ENCODE measurements around the gene UPF3A.

DNA sequence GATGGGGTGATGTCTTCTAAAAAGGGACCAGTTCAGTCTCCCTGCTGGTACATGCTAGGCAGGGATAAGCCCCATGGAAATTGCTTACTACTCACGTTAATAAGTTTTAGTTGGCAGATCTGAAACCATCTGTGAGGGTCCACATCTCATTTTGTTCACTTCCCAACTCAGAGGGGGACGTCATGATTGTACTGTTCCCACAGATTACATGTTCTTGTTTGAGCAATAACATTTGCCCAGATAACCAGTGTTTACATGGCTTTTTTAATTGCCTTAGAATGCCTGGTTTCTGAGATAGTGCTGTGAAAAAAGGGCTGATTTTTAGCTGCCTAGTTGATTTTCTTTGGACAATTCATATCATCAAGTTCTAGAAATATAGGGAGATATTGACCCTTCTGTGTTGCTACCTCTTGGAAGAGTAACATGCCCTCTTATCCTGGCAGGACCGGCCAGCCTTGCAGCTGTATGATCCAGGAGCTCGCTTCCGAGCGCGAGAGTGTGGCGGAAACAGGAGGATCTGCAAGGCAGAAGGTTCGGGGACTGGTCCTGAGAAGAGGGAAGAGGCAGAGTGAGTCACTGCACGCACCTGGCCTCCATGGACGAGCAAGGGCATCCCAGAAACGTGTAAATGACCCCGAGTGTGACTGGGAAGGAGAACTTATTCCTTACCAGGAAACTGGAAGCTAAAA, 23.1 kb downstream of the UPF3A start:
- TF ChIP-seq, protein P1, sequence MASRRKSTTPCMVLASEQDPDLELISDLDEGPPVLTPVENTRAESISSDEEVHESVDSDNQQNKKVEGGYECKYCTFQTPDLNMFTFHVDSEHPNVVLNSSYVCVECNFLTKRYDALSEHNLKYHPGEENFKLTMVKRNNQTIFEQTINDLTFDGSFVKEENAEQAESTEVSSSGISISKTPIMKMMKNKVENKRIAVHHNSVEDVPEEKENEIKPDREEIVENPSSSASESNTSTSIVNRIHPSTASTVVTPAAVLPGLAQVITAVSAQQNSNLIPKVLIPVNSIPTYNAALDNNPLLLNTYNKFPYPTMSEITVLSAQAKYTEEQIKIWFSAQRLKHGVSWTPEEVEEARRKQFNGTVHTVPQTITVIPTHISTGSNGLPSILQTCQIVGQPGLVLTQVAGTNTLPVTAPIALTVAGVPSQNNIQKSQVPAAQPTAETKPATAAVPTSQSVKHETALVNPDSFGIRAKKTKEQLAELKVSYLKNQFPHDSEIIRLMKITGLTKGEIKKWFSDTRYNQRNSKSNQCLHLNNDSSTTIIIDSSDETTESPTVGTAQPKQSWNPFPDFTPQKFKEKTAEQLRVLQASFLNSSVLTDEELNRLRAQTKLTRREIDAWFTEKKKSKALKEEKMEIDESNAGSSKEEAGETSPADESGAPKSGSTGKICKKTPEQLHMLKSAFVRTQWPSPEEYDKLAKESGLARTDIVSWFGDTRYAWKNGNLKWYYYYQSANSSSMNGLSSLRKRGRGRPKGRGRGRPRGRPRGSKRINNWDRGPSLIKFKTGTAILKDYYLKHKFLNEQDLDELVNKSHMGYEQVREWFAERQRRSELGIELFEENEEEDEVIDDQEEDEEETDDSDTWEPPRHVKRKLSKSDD (conservative IDR thresholded peaks at IDR 0.05; ENCODE audit: low read length) = no peak
- TF ChIP-seq BCL6 (CRISPR knock-in tag; IDR thresholded peaks at IDR 0.05) (no peak), ZNF24 (IDR thresholded peaks at IDR 0.05) (no peak), ZNF785 (CRISPR knock-in tag; IDR thresholded peaks at IDR 0.05) (no peak), POLR2A (conservative IDR thresholded peaks at IDR 0.05) (no peak), FIP1L1 (IDR thresholded peaks at IDR 0.05; ENCODE audit: low read depth, low read length, poor library complexity, severe bottlenecking) (no peak), NR2C1 (IDR thresholded peaks at IDR 0.05) (no peak), NR2C1 (tag; IDR thresholded peaks at IDR 0.05) (no peak), TAF1 (IDR thresholded peaks at IDR 0.05; ENCODE audit: control insufficient read depth, extremely low read depth, insufficient read depth, low read length, severe bottlenecking) (no peak), RNF2 (IDR thresholded peaks at IDR 0.05) (no peak), ZFX (CRISPR knock-in tag; IDR thresholded peaks at IDR 0.05) (no peak)
- TF ChIP-seq, protein P2, sequence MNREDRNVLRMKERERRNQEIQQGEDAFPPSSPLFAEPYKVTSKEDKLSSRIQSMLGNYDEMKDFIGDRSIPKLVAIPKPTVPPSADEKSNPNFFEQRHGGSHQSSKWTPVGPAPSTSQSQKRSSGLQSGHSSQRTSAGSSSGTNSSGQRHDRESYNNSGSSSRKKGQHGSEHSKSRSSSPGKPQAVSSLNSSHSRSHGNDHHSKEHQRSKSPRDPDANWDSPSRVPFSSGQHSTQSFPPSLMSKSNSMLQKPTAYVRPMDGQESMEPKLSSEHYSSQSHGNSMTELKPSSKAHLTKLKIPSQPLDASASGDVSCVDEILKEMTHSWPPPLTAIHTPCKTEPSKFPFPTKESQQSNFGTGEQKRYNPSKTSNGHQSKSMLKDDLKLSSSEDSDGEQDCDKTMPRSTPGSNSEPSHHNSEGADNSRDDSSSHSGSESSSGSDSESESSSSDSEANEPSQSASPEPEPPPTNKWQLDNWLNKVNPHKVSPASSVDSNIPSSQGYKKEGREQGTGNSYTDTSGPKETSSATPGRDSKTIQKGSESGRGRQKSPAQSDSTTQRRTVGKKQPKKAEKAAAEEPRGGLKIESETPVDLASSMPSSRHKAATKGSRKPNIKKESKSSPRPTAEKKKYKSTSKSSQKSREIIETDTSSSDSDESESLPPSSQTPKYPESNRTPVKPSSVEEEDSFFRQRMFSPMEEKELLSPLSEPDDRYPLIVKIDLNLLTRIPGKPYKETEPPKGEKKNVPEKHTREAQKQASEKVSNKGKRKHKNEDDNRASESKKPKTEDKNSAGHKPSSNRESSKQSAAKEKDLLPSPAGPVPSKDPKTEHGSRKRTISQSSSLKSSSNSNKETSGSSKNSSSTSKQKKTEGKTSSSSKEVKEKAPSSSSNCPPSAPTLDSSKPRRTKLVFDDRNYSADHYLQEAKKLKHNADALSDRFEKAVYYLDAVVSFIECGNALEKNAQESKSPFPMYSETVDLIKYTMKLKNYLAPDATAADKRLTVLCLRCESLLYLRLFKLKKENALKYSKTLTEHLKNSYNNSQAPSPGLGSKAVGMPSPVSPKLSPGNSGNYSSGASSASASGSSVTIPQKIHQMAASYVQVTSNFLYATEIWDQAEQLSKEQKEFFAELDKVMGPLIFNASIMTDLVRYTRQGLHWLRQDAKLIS (CRISPR knock-in tag; IDR thresholded peaks at IDR 0.05) = no peak
- TF ChIP-seq, protein P3, sequence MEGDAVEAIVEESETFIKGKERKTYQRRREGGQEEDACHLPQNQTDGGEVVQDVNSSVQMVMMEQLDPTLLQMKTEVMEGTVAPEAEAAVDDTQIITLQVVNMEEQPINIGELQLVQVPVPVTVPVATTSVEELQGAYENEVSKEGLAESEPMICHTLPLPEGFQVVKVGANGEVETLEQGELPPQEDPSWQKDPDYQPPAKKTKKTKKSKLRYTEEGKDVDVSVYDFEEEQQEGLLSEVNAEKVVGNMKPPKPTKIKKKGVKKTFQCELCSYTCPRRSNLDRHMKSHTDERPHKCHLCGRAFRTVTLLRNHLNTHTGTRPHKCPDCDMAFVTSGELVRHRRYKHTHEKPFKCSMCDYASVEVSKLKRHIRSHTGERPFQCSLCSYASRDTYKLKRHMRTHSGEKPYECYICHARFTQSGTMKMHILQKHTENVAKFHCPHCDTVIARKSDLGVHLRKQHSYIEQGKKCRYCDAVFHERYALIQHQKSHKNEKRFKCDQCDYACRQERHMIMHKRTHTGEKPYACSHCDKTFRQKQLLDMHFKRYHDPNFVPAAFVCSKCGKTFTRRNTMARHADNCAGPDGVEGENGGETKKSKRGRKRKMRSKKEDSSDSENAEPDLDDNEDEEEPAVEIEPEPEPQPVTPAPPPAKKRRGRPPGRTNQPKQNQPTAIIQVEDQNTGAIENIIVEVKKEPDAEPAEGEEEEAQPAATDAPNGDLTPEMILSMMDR (IDR thresholded peaks at IDR 0.05 in 2 of 3, conservative IDR thresholded peaks at IDR 0.05 in 1 of 3; ENCODE audit: insufficient read depth in 2 of 3, low read depth in 1 of 3, low read length in 3 of 3) = no peak
- TF ChIP-seq, protein P4, sequence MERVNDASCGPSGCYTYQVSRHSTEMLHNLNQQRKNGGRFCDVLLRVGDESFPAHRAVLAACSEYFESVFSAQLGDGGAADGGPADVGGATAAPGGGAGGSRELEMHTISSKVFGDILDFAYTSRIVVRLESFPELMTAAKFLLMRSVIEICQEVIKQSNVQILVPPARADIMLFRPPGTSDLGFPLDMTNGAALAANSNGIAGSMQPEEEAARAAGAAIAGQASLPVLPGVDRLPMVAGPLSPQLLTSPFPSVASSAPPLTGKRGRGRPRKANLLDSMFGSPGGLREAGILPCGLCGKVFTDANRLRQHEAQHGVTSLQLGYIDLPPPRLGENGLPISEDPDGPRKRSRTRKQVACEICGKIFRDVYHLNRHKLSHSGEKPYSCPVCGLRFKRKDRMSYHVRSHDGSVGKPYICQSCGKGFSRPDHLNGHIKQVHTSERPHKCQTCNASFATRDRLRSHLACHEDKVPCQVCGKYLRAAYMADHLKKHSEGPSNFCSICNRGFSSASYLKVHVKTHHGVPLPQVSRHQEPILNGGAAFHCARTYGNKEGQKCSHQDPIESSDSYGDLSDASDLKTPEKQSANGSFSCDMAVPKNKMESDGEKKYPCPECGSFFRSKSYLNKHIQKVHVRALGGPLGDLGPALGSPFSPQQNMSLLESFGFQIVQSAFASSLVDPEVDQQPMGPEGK (CRISPR knock-in tag; IDR thresholded peaks at IDR 0.05; ENCODE audit: borderline replicate concordance) = no peak
- TF ChIP-seq, protein P5, sequence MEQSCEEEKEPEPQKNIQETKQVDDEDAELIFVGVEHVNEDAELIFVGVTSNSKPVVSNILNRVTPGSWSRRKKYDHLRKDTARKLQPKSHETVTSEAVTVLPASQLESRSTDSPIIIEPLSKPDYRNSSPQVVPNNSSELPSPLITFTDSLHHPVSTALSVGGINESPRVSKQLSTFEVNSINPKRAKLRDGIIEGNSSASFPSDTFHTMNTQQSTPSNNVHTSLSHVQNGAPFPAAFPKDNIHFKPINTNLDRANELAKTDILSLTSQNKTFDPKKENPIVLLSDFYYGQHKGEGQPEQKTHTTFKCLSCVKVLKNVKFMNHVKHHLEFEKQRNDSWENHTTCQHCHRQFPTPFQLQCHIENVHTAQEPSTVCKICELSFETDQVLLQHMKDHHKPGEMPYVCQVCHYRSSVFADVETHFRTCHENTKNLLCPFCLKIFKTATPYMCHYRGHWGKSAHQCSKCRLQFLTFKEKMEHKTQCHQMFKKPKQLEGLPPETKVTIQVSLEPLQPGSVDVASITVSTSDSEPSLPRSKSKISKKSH (CRISPR knock-in tag; IDR thresholded peaks at IDR 0.05) = no peak

Data from K562 (cell line).